Transverse colon (tissue), 4 donors: Measurements from ENCODE around the gene EHD4. TPM values are rescaled to one million over a fixed set of nuclear protein-coding genes. Genes with fewer than 3 reads are reported as not detected.

Experiments
- DNase-seq: peaks from one replicate; pipeline ENCODE4 v3.0.0-alpha.2; 2019
- H3K27ac ChIP-seq, 4 donors: fragments of 200-600 bp; sonication (generic); 2 replicates each; pipeline ENCODE4 v1.5.1; 2016 to 2018; ENCODE audit warnings: inconsistent platforms in 4 of 4
- H3K27me3 ChIP-seq: fragments of 200-600 bp; sonication (generic); 2 replicates; pipeline ENCODE4 v1.5.1; 2017; ENCODE audit warnings: inconsistent platforms
- H3K36me3 ChIP-seq, 4 donors: fragments of 200-600 bp; sonication (generic); 2 replicates each; pipeline ENCODE4 v1.5.1; 2017 to 2019; ENCODE audit warnings: inconsistent platforms in 4 of 4
- H3K4me1 ChIP-seq, 4 donors: fragments of 200-600 bp; sonication (generic); 2 replicates each; pipeline ENCODE4 v1.5.1; 2017 to 2020; ENCODE audit warnings: inconsistent platforms in 4 of 4
- H3K4me3 ChIP-seq, 4 donors: fragments of 200-600 bp; sonication (generic); 1 replicate in 1 of 4; 2 replicates in 3 of 4; pipeline versions ENCODE4 v1.5.1 to v1.6.1; 2017 to 2019; ENCODE audit warnings: inconsistent platforms in 4 of 4
- H3K9me3 ChIP-seq, 2 donors: fragments of 200-600 bp; sonication (generic); 2 replicates each; pipeline ENCODE4 v1.5.1; 2017 to 2019; ENCODE audit warnings: inconsistent platforms in 2 of 2
- CTCF ChIP-seq, 5 experiments: fragments of 200-600 bp in 3 of 5; fragments of 450-650 bp in 2 of 5; sonication (generic) in 3 of 5; IDR thresholded peaks; 1 replicate in 2 of 5; 2 replicates in 3 of 5; pipeline ENCODE4 v1.5.1; 2016 to 2017; ENCODE audit warnings: antibody characterized with exemption in 5 of 5, inconsistent platforms in 3 of 5, mild to moderate bottlenecking in 2 of 5, moderate library complexity in 1 of 5
- EP300 ChIP-seq: sonication (generic); formaldehyde crosslinking; IDR thresholded peaks from one replicate; pipeline ENCODE4 v1.6.1; 2017; ENCODE audit warnings: antibody characterized with exemption, low read depth
- POLR2A ChIP-seq: fragments of 450-650 bp; IDR thresholded peaks from one replicate; pipeline ENCODE4 v1.6.1; 2016; ENCODE audit warnings: antibody characterized with exemption, mild to moderate bottlenecking, moderate library complexity
- POLR2AphosphoS5 ChIP-seq, 3 donors: sonication (generic); formaldehyde crosslinking; IDR thresholded peaks; one replicate each; pipeline ENCODE4 v1.6.1; 2016; ENCODE audit warnings: antibody characterized with exemption in 3 of 3
- WGBS, 2 donors: methylation state at CpG; one replicate each; pipeline ENCODE4 v1.1.5; 2018; ENCODE audit warnings: low coverage in 1 of 2; 5-methylcytosine and 5-hydroxymethylcytosine counted together
- in situ Hi-C, 4 donors: fragments of 200-750 bp; cut with MboI; loops; one replicate each; pipeline versions ENCODE4 v1.15.0 to v1.15.1; 2017; ENCODE audit warnings: low sequenced_read_pairs in 3 of 4, low pct_ligation_motif_present in 1 of 4, low pct_unique_long_range_greater_than_20kb in 1 of 4
- intact Hi-C: fragments of 100-400 bp; cut with DNase I; formaldehyde crosslinking; loops from one replicate; pipeline ENCODE4 v1.15.1; 2023; ENCODE audit warnings: low total_unique reads
- total RNA-seq, 4 donors: library from RNA; depleted of rRNA; stranded (reverse); fragments of >200 nt; gene quantifications; one replicate each; pipeline ENCODE4 v1.1.0, GENCODE V29; 2016

EHD4 gene
- total RNA-seq, 4 donors from 2014 or later: 16.9 to 55.4 (median 35.5) TPM

- WGBS, 2 donors: 72 to 95% methylated on average over 3 to 7 of the region's 13 CpGs
- in situ Hi-C loops: no loop called here
- Histone ChIP-seq H3K9me3 (no peaks in the 10 kb centered on the region), H3K27me3 (no peaks in the 10 kb centered on the region), H3K4me3 (no peak overlapping the region), H3K4me1 (peaks cover 0 to 22% (median 5%) of the 10 kb centered on the region in 4 donors), H3K36me3 (no peaks in the 10 kb centered on the region), H3K27ac (no peak overlapping the region)
- no peak for DNase-seq
- TF ChIP-seq POLR2A (no peak), POLR2AphosphoS5 (IDR thresholded peaks at IDR 0.05) (no peak), EP300 (no peak), CTCF (IDR thresholded peaks at IDR 0.05) (no peak)
- intact Hi-C loops: no loop called here
Measured at GRCh38 chr15:41940441-41940857, 31.9 kb downstream of the EHD4 start.

- Histone ChIP-seq H3K9me3 (no peaks in the 10 kb centered on the region), H3K4me3 (no peak overlapping the region), H3K27ac (no peak overlapping the region), H3K36me3 (no peaks in the 10 kb centered on the region), H3K4me1 (peaks cover 0 to 26% (median 4%) of the 10 kb centered on the region in 4 donors), H3K27me3 (no peaks in the 10 kb centered on the region)
- in situ Hi-C loops: no loop called here
- intact Hi-C loops: no loop called here
- TF ChIP-seq EP300 (no peak), POLR2A (no peak), CTCF (IDR thresholded peaks at IDR 0.05) (no peak), POLR2AphosphoS5 (IDR thresholded peaks at IDR 0.05) (no peak)
- DNase-seq: no peak
- 84 to 86% methylated on average over 9 of the region's 9 CpGs for WGBS, 2 donors
Measured at GRCh38 chr15:41939986-41940385, 32.4 kb downstream of the EHD4 start.

GRCh38 chr15:41937568-41937923 is 34.8 kb downstream of the EHD4 start:
- in situ Hi-C loops: no loop called here
- no peak for DNase-seq
- Histone ChIP-seq H3K4me3 (no peak overlapping the region), H3K27ac (peak overlapping the region; percentile 62 to 71 (median 68)), H3K4me1 (peaks cover 3 to 40% (median 17%) of the 10 kb centered on the region in 4 donors), H3K27me3 (no peaks in the 10 kb centered on the region), H3K9me3 (no peaks in the 10 kb centered on the region), H3K36me3 (no peaks in the 10 kb centered on the region)
- TF ChIP-seq CTCF (IDR thresholded peaks at IDR 0.05) (no peak), EP300 (no peak), POLR2A (no peak), POLR2AphosphoS5 (IDR thresholded peaks at IDR 0.05) (no peak)
- intact Hi-C loops: no loop called here
- WGBS, 2 donors: 74 to 88% methylated on average over 4 of the region's 4 CpGs

- Histone ChIP-seq H3K4me1 (peaks cover 3 to 47% (median 19%) of the 10 kb centered on the region in 4 donors), H3K4me3 (no peak overlapping the region), H3K27me3 (no peaks in the 10 kb centered on the region), H3K9me3 (no peaks in the 10 kb centered on the region), H3K36me3 (no peaks in the 10 kb centered on the region), H3K27ac (peak overlapping the region; percentile 62 to 71 (median 68))
- intact Hi-C loops (no loop called here), in situ Hi-C loops (no loop called here)
- TF ChIP-seq EP300: no peak
- peak in 2 of 3 donors; percentile 10 to 11 for TF ChIP-seq POLR2AphosphoS5 (IDR thresholded peaks at IDR 0.05)
- WGBS, 2 donors: 78% methylated on average over 19 of the region's 19 CpGs; no CpG with 5 or more reads in 1 of the 2 donors
- DNase-seq: peak; percentile 46
Measured at GRCh38 chr15:41936649-41937567, 35.4 kb downstream of the EHD4 start.
